K562 (cell line): ENCODE measurements around the gene EVI5L. TPM values are rescaled to one million over a fixed set of nuclear protein-coding genes. Genes with fewer than 3 reads are reported as not detected.

Experiments
- FOXJ2 ChIP-seq: fragments of 200-800 bp; sonication (Bioruptor generic); IDR thresholded peaks from 2 replicates; pipeline ENCODE4 v1.6.1; 2016; ENCODE audit warnings: missing genetic modification characterization, missing compliant biosample characterization
- KDM1A ChIP-seq, 2 experiments: fragments of 450-650 bp; IDR thresholded peaks; 2 replicates each; pipeline ENCODE4 v1.6.1; 2016; ENCODE audit warnings: mild to moderate bottlenecking in 2 of 2
- MAFF ChIP-seq: IDR thresholded peaks from 2 replicates; pipeline ENCODE4 v1.6.1; 2012; ENCODE audit warnings: low read length, improper control_type of control experiment
- MTA3 ChIP-seq: fragments of 450-650 bp; formaldehyde crosslinking; IDR thresholded peaks from 2 replicates; pipeline ENCODE4 v1.6.1; 2017; ENCODE audit warnings: mild to moderate bottlenecking, borderline replicate concordance
- NFE2 ChIP-seq: IDR thresholded peaks from 2 replicates; pipeline ENCODE4 v1.6.1; 2014; ENCODE audit warnings: antibody characterized with exemption, low read depth
- NFYB ChIP-seq: IDR thresholded peaks from 2 replicates; pipeline ENCODE4 v1.6.1; 2011; ENCODE audit warnings: mild to moderate bottlenecking, moderate library complexity; ENCODE audit not compliant: insufficient read length; ENCODE audit errors: extremely low read depth
- NUFIP1 ChIP-seq: fragments of 450-650 bp; IDR thresholded peaks from 2 replicates; pipeline ENCODE4 v1.6.1; 2018; ENCODE audit not compliant: partially characterized antibody
- PHF21A ChIP-seq: fragments of 450-650 bp; IDR thresholded peaks from 2 replicates; pipeline ENCODE4 v1.6.1; 2017; ENCODE audit warnings: low read depth, borderline replicate concordance
- SIX5 ChIP-seq, 2 experiments: IDR thresholded peaks; 2 replicates each; pipeline ENCODE4 v1.6.1; 2011; ENCODE audit warnings: low read length in 2 of 2, borderline replicate concordance in 1 of 2, low read depth in 1 of 2, mild to moderate bottlenecking in 1 of 2, moderate library complexity in 1 of 2; ENCODE audit not compliant: insufficient read depth in 1 of 2
- SOX6 ChIP-seq: fragments of 450-650 bp; IDR thresholded peaks from 2 replicates; pipeline ENCODE4 v1.6.1; 2014; ENCODE audit warnings: mild to moderate bottlenecking
- TCFL5 ChIP-seq: fragments of 250-450 bp; sonication (Bioruptor Pico); conservative IDR thresholded peaks from 2 replicates; pipeline ENCODE4 v1.6.1; 2021; ENCODE audit warnings: mild to moderate bottlenecking, moderate library complexity, matching md5 sums
- TEAD1 ChIP-seq, 2 experiments: fragments of 450-650 bp in 1 of 2; sonication (generic) in 1 of 2; formaldehyde crosslinking; IDR thresholded peaks; 2 replicates each; pipeline versions ENCODE4 v1.4.0 to v1.8.0; 2020 to 2022; ENCODE audit warnings: mild to moderate bottlenecking in 2 of 2, missing genetic modification reagents in 1 of 2
- polyA plus RNA-seq, 8 experiments: library from polyadenylated mRNA; depleted of rRNA in 4 of 8; stranded (reverse) in 5 of 8; unstranded in 3 of 8; fragments of >200 nt; fragmentation: Nextera tagmentation in 2 of 8; fragmentation: Illumina TruSeq in 1 of 8; extraction: Ambion mirVana in 2 of 8; extraction: Trizol in 1 of 8; gene quantifications; 2 replicates each; pipeline versions ENCODE4 v1.2.1 to v1.2.3, GENCODE V29; 2011 to 2014; ENCODE audit warnings: inconsistent platforms in 1 of 8, missing spikeins in 1 of 8
- total RNA-seq, 7 experiments: library from RNA; depleted of rRNA in 6 of 7; stranded (reverse); fragments of >200 nt in 6 of 7; fragmentation: Illumina TruSeq in 2 of 7; extraction: Trizol in 2 of 7; gene quantifications; 2 replicates each; pipeline versions ENCODE4 v1.2.1 to v1.2.3, GENCODE V29; 2011 to 2021; ENCODE audit warnings: low replicate concordance in 1 of 7
- TF ChIP-seq, protein P1 (sequence below): sonication (generic); formaldehyde crosslinking; IDR thresholded peaks from 2 replicates; pipeline ENCODE4 v1.4.0; 2020; ENCODE audit warnings: mild to moderate bottlenecking, missing genetic modification reagents
- TF ChIP-seq, protein P2 (sequence below), 2 experiments: fragments of 450-650 bp; formaldehyde crosslinking in 1 of 2; IDR thresholded peaks; 2 replicates each; pipeline versions ENCODE4 v1.4.0 to v1.6.1; 2014 to 2020; ENCODE audit warnings: mild to moderate bottlenecking in 2 of 2, borderline replicate concordance in 1 of 2, low read depth in 1 of 2
- TF ChIP-seq, protein P3 (sequence below): sonication (generic); formaldehyde crosslinking; IDR thresholded peaks from 2 replicates; pipeline ENCODE4 v1.8.1; 2023; ENCODE audit warnings: mild to moderate bottlenecking, missing genetic modification reagents

EVI5L gene
- total and polyA plus RNA-seq, 9 of the 15 experiments (the other 6 are each of a cell fraction or from before 2014, with no cell fraction given) = 0.69 to 1.8 (median 1.2) TPM; not detected in 2

DNA sequence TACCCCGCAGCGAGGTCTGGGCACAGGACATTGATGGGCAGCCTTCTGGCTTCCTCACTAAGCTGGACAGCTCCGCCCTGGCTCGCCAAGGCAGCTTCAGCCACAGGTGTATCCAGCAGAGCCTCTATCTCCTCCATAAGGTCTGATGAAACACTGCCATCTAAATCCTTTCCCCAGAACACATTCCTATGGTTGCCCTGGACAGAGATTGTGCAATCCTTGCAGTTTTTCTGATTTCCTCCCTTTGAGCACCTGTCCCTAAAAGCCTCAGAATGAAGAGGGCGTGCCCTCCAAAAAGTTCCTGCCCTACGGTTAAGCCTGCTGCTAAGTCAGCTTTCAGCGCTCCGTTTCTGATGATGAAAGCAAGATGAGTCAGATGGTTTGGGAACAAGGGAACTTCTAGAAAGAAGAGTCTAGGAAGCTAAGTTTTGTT is 46.0 kb upstream of the EVI5L start (continued):
- TF ChIP-seq, protein P1, sequence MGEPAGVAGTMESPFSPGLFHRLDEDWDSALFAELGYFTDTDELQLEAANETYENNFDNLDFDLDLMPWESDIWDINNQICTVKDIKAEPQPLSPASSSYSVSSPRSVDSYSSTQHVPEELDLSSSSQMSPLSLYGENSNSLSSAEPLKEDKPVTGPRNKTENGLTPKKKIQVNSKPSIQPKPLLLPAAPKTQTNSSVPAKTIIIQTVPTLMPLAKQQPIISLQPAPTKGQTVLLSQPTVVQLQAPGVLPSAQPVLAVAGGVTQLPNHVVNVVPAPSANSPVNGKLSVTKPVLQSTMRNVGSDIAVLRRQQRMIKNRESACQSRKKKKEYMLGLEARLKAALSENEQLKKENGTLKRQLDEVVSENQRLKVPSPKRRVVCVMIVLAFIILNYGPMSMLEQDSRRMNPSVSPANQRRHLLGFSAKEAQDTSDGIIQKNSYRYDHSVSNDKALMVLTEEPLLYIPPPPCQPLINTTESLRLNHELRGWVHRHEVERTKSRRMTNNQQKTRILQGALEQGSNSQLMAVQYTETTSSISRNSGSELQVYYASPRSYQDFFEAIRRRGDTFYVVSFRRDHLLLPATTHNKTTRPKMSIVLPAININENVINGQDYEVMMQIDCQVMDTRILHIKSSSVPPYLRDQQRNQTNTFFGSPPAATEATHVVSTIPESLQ = no peak
- TF ChIP-seq FOXJ2 (tag) = no peak
- no peak for TF ChIP-seq SIX5 (IDR thresholded peaks at IDR 0.05; ENCODE audit: borderline replicate concordance in 1 of 2, insufficient read depth in 1 of 2, low read depth in 1 of 2, low read length in 2 of 2)
- TF ChIP-seq, protein P2, sequence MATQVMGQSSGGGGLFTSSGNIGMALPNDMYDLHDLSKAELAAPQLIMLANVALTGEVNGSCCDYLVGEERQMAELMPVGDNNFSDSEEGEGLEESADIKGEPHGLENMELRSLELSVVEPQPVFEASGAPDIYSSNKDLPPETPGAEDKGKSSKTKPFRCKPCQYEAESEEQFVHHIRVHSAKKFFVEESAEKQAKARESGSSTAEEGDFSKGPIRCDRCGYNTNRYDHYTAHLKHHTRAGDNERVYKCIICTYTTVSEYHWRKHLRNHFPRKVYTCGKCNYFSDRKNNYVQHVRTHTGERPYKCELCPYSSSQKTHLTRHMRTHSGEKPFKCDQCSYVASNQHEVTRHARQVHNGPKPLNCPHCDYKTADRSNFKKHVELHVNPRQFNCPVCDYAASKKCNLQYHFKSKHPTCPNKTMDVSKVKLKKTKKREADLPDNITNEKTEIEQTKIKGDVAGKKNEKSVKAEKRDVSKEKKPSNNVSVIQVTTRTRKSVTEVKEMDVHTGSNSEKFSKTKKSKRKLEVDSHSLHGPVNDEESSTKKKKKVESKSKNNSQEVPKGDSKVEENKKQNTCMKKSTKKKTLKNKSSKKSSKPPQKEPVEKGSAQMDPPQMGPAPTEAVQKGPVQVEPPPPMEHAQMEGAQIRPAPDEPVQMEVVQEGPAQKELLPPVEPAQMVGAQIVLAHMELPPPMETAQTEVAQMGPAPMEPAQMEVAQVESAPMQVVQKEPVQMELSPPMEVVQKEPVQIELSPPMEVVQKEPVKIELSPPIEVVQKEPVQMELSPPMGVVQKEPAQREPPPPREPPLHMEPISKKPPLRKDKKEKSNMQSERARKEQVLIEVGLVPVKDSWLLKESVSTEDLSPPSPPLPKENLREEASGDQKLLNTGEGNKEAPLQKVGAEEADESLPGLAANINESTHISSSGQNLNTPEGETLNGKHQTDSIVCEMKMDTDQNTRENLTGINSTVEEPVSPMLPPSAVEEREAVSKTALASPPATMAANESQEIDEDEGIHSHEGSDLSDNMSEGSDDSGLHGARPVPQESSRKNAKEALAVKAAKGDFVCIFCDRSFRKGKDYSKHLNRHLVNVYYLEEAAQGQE (IDR thresholded peaks at IDR 0.05; ENCODE audit: borderline replicate concordance) = peak; percentile 46
- TF ChIP-seq, protein P2 (CRISPR knock-in tag; IDR thresholded peaks at IDR 0.05; ENCODE audit: low read depth) = no peak
- TF ChIP-seq MTA3 = no peak
- no peak for TF ChIP-seq TEAD1 (CRISPR knock-in tag; IDR thresholded peaks at IDR 0.05)
- no peak for TF ChIP-seq PHF21A
- no peak for TF ChIP-seq SOX6
- no peak for TF ChIP-seq NFYB
- TF ChIP-seq TCFL5 (CRISPR knock-in tag) = no peak
- no peak for TF ChIP-seq NUFIP1
- TF ChIP-seq NFE2 = no peak
- peak; percentile 48 to 49; a peak in 1 of 4 replicates for TF ChIP-seq KDM1A (IDR thresholded peaks at IDR 0.05)
- TF ChIP-seq, protein P3, sequence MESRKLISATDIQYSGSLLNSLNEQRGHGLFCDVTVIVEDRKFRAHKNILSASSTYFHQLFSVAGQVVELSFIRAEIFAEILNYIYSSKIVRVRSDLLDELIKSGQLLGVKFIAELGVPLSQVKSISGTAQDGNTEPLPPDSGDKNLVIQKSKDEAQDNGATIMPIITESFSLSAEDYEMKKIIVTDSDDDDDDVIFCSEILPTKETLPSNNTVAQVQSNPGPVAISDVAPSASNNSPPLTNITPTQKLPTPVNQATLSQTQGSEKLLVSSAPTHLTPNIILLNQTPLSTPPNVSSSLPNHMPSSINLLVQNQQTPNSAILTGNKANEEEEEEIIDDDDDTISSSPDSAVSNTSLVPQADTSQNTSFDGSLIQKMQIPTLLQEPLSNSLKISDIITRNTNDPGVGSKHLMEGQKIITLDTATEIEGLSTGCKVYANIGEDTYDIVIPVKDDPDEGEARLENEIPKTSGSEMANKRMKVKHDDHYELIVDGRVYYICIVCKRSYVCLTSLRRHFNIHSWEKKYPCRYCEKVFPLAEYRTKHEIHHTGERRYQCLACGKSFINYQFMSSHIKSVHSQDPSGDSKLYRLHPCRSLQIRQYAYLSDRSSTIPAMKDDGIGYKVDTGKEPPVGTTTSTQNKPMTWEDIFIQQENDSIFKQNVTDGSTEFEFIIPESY (CRISPR knock-in tag) = no peak
- 0 out of 2 replicates have a peak, but pooled peaks have one; percentile 7 for TF ChIP-seq MAFF
